Neural progenitor cell (in vitro differentiated cells): ENCODE data around the gene CNTNAP2. TPM values are rescaled to one million over a fixed set of nuclear protein-coding genes. Genes with fewer than 3 reads are reported as not detected.
"Not testable (repeated sequence)": the region's sequence is repeated elsewhere in the genome, so short reads cannot be mapped to it uniquely, and the experiment has no call there.

ENCODE experiments used
- DNase-seq: peaks from one replicate; pipeline ENCODE4 v3.0.0-alpha.2; 2016; ENCODE audit warnings: low spot score
- H2AFZ ChIP-seq: fragments of 200-600 bp; sonication (generic); replicated peaks from 2 replicates; pipeline ENCODE4 v1.6.1; 2016; ENCODE audit warnings: antibody characterized with exemption
- H3F3A ChIP-seq: fragments of 200-600 bp; sonication (generic); 2 replicates; pipeline ENCODE4 v1.6.1; 2016; ENCODE audit warnings: antibody characterized with exemption, low read depth
- H3K27ac ChIP-seq: fragments of 200-600 bp; sonication (generic); 2 replicates; pipeline ENCODE4 v1.5.1; 2016; ENCODE audit warnings: mild to moderate bottlenecking
- H3K27me3 ChIP-seq: fragments of 200-600 bp; sonication (generic); 2 replicates; pipeline ENCODE4 v1.6.1; 2016; ENCODE audit warnings: mild to moderate bottlenecking, moderate library complexity
- H3K36me3 ChIP-seq: fragments of 200-600 bp; sonication (generic); 2 replicates; pipeline ENCODE4 v1.5.1; 2016
- H3K4me1 ChIP-seq: fragments of 200-600 bp; sonication (generic); 2 replicates; pipeline ENCODE4 v1.6.1; 2016; ENCODE audit warnings: mixed run types
- H3K4me2 ChIP-seq: fragments of 200-600 bp; sonication (generic); 2 replicates; pipeline ENCODE4 v1.6.1; 2016
- H3K4me3 ChIP-seq: fragments of 200-600 bp; sonication (generic); 2 replicates; pipeline ENCODE4 v1.5.1; 2016
- H3K79me2 ChIP-seq: fragments of 200-600 bp; sonication (generic); 2 replicates; pipeline ENCODE4 v1.6.1; 2016; ENCODE audit warnings: low read depth
- H3K9ac ChIP-seq: fragments of 200-600 bp; sonication (generic); 2 replicates; pipeline ENCODE4 v1.6.1; 2016
- H3K9me3 ChIP-seq: fragments of 200-600 bp; sonication (generic); 2 replicates; pipeline ENCODE4 v1.5.1; 2016; ENCODE audit warnings: low read depth
- H4K20me1 ChIP-seq: fragments of 200-600 bp; sonication (generic); 2 replicates; pipeline ENCODE4 v1.6.1; 2016; ENCODE audit warnings: low read depth
- H3K27ac Mint-ChIP-seq: 3 replicates; pipeline ENCODE4 v1.8.0; 2021; ENCODE audit warnings: mixed read lengths
- H3K27me3 Mint-ChIP-seq: 2 replicates; pipeline ENCODE4 v1.8.0; 2022; ENCODE audit warnings: low read depth, mild to moderate bottlenecking, inconsistent platforms, moderate library complexity, mixed read lengths; ENCODE audit not compliant: insufficient read depth
- H3K36me3 Mint-ChIP-seq: 3 replicates; pipeline ENCODE4 v1.8.0; 2021; ENCODE audit warnings: mixed read lengths
- H3K4me1 Mint-ChIP-seq: 3 replicates; pipeline ENCODE4 v1.8.0; 2021; ENCODE audit warnings: mixed read lengths
- H3K4me3 Mint-ChIP-seq: 3 replicates; pipeline ENCODE4 v1.8.0; 2021; ENCODE audit warnings: mild to moderate bottlenecking, moderate library complexity, mixed read lengths
- H3K9me3 Mint-ChIP-seq: 3 replicates; pipeline ENCODE4 v1.8.0; 2020; ENCODE audit warnings: mixed read lengths
- EZH2 ChIP-seq: fragments of 200-600 bp; sonication (generic); IDR thresholded peaks from 2 replicates; pipeline ENCODE4 v1.6.1; 2017; ENCODE audit warnings: antibody characterized with exemption, mild to moderate bottlenecking, moderate library complexity
- EZH2phosphoT487 ChIP-seq: fragments of 200-600 bp; sonication (generic); IDR thresholded peaks from 2 replicates; pipeline ENCODE4 v1.6.1; 2017; ENCODE audit warnings: antibody characterized with exemption
- total RNA-seq: library from RNA; depleted of rRNA; stranded (reverse); fragments of >200 nt; gene quantifications from 2 replicates; pipeline ENCODE4 v1.2.3, GENCODE V29; 2015; ENCODE audit warnings: low replicate concordance
- TF ChIP-seq, protein P1 (sequence below): fragments of 200-600 bp; sonication (generic); IDR thresholded peaks from 2 replicates; pipeline ENCODE4 v1.5.1; 2017; ENCODE audit warnings: antibody characterized with exemption, mild to moderate bottlenecking

Gene CNTNAP2
- total RNA-seq, 1 donor from 2014 or later = 126 TPM

DNA sequence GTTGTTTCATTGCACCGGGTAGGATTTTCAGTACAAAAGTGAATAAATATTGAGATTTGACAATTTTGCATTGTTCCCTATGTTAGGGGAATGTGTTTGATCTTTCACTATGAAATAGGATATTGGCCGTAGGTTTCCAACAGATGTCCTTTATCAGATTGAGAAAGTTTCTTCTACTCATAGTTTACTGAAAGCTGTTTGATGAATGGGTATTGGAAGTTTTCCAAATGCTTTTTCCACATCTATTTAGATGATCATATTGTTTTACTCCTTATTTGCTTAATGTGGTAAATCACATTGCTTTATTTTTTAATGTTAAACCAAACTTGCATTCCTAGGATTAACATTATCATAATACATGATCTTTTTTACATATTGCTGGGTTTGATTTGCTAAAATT lies 2296.1 kb downstream of the CNTNAP2 start:
- Histone ChIP-seq H3F3A (peaks cover 4% of the 10 kb centered on the region), H3K27ac (no peak overlapping the region), H3K4me1 (no peaks in the 10 kb centered on the region), H3K27me3 (no peaks in the 10 kb centered on the region), H3K9me3 (no peaks in the 10 kb centered on the region), H3K4me2 (no peak overlapping the region), H3K79me2 (peaks cover 33% of the 10 kb centered on the region), H2AFZ (no peak overlapping the region), H3K9ac (no peak overlapping the region), H3K4me3 (no peak overlapping the region), H3K36me3 (peaks cover 8% of the 10 kb centered on the region), H4K20me1 (peaks cover 7% of the 10 kb centered on the region)
- H3K27ac Mint-ChIP-seq = no peak overlapping the region
- no peaks in the 10 kb centered on the region for H3K27me3 Mint-ChIP-seq
- H3K4me1 Mint-ChIP-seq = peaks cover 2% of the 10 kb centered on the region
- DNase-seq = no peak
- H3K4me3 Mint-ChIP-seq = no peak overlapping the region
- TF ChIP-seq EZH2phosphoT487 (no peak), EZH2 (no peak)
- TF ChIP-seq, protein P1, sequence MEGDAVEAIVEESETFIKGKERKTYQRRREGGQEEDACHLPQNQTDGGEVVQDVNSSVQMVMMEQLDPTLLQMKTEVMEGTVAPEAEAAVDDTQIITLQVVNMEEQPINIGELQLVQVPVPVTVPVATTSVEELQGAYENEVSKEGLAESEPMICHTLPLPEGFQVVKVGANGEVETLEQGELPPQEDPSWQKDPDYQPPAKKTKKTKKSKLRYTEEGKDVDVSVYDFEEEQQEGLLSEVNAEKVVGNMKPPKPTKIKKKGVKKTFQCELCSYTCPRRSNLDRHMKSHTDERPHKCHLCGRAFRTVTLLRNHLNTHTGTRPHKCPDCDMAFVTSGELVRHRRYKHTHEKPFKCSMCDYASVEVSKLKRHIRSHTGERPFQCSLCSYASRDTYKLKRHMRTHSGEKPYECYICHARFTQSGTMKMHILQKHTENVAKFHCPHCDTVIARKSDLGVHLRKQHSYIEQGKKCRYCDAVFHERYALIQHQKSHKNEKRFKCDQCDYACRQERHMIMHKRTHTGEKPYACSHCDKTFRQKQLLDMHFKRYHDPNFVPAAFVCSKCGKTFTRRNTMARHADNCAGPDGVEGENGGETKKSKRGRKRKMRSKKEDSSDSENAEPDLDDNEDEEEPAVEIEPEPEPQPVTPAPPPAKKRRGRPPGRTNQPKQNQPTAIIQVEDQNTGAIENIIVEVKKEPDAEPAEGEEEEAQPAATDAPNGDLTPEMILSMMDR = no peak
- peaks cover 78% of the 10 kb centered on the region for H3K36me3 Mint-ChIP-seq
- H3K9me3 Mint-ChIP-seq = peaks cover 8% of the 10 kb centered on the region

DNA sequence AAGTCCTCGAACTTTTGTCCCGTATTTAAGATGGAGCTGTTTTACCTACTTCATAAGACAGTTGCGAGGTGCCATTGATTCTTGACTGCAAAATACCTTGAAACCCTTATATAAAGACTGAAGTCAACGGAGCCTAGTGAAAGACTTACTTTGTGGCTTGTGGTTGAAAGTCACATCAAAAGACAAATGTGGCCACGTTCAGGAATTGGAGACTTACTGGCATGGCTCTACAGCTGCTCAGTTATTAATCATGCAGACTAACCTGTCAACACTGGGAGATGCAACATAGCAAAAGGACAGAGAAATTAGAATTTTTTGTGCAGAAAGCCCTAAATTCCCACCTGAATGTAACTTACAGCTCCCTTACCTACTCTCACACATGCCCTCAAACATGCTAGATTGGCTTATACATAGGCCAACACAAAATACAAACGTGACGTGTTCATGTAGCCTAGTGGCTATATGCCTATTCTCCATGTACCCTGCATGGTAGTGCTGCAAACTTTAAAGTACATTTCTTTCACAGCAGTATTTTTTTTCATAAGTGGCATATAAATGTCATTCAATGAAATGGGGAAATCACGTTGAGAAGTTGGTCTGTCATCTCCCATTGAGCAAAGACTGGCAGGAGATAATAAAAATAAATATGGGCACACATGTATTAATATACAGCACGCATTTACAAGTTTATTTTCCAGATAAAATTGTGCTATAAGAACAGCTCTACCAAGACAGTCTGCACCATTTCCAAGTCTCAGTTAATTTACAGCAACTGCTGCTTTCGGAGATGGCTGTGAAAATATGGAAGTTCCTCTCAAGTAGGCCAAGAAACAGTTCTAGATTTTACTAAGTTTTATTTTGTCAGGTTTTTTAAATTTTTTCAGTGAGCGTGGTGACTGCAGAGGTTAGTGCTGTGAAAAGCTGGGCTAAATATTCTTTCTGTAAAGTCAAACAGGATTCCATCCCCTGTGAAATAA lies 2303.5 kb downstream of the CNTNAP2 start:
- peaks cover 8% of the 10 kb centered on the region for H3K9me3 Mint-ChIP-seq
- Histone ChIP-seq H2AFZ (no peak overlapping the region), H3K27me3 (no peaks in the 10 kb centered on the region), H3K79me2 (no peaks in the 10 kb centered on the region), H3K27ac (no peak overlapping the region), H3K4me1 (no peaks in the 10 kb centered on the region), H3K36me3 (peaks cover 8% of the 10 kb centered on the region), H3K9ac (no peak overlapping the region), H3K4me2 (no peak overlapping the region), H3F3A (peaks cover 16% of the 10 kb centered on the region), H4K20me1 (peaks cover 6% of the 10 kb centered on the region), H3K9me3 (no peaks in the 10 kb centered on the region), H3K4me3 (no peak overlapping the region)
- peaks cover 67% of the 10 kb centered on the region for H3K36me3 Mint-ChIP-seq
- H3K27me3 Mint-ChIP-seq = peaks cover 3% of the 10 kb centered on the region
- DNase-seq = no peak
- H3K27ac Mint-ChIP-seq = no peak overlapping the region
- no peaks in the 10 kb centered on the region for H3K4me1 Mint-ChIP-seq
- H3K4me3 Mint-ChIP-seq = no peak overlapping the region
- TF ChIP-seq, protein P1 = no peak
- TF ChIP-seq EZH2 (no peak), EZH2phosphoT487 (no peak)

DNA sequence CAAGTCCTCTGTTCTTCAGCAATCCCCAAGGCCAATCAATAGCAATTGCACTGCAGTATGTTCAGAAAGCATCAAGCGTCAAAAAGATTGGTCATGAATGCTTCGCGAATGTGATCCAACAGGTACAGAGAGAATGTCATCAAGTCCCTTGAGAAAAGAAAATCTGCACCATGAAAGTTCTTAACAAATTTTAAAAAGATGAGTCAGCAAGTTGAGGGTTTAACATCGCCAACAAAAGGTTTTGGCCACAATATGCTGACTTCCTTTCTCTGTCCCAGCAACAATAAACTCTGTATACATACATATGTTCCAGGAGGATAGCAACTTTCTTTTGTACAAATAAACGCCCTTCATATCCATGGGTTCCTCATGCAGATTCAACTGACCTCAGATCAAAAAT lies 2305.4 kb downstream of the CNTNAP2 start:
- Histone ChIP-seq H3F3A (peaks cover 16% of the 10 kb centered on the region), H3K4me3 (no peak overlapping the region), H3K9ac (no peak overlapping the region), H2AFZ (no peak overlapping the region), H3K27ac (no peak overlapping the region), H3K9me3 (no peaks in the 10 kb centered on the region), H4K20me1 (no peaks in the 10 kb centered on the region), H3K4me2 (no peak overlapping the region), H3K4me1 (no peaks in the 10 kb centered on the region), H3K79me2 (no peaks in the 10 kb centered on the region), H3K27me3 (no peaks in the 10 kb centered on the region), H3K36me3 (peaks cover 5% of the 10 kb centered on the region)
- Mint-ChIP-seq H3K9me3 (peaks cover 17% of the 10 kb centered on the region), H3K36me3 (peaks cover 53% of the 10 kb centered on the region), H3K27ac (no peak overlapping the region), H3K4me1 (no peaks in the 10 kb centered on the region), H3K4me3 (no peak overlapping the region), H3K27me3 (peaks cover 3% of the 10 kb centered on the region)
- no peak for DNase-seq
- TF ChIP-seq, protein P1 = no peak
- TF ChIP-seq EZH2 (no peak), EZH2phosphoT487 (no peak)

DNA sequence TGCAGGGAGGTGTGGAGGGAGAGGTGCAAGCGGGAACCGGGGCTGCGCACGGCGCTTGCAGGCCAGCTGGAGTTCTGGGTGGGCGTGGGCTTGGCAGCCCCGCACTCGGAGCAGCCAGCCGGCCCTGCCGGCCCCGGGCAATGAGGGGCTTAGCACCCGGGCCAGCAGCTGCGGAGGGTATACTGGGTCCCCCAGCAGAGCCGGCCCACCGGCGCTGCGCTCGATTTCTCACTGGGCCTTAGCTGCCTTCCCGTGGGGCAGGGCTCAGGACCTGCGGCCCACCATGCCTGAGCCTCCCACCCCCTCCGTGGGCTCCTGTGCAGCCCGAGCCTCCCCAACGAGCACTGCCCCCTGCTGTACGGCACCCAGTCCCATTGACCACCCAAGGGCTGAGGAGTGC lies 2309.8 kb downstream of the CNTNAP2 start:
- H4K20me1 ChIP-seq, H2AFZ ChIP-seq, H3K79me2 ChIP-seq, H3K4me3 ChIP-seq, H3K4me3 Mint-ChIP-seq, H3K27ac Mint-ChIP-seq, H3K27me3 Mint-ChIP-seq, H3K4me1 ChIP-seq, H3K9me3 ChIP-seq, H3K9ac ChIP-seq, DNase-seq, H3K27ac ChIP-seq, H3K4me1 Mint-ChIP-seq, H3K36me3 ChIP-seq, H3F3A ChIP-seq, H3K4me2 ChIP-seq, H3K27me3 ChIP-seq: not testable (repeated sequence)
- peaks cover 23% of the 10 kb centered on the region for H3K36me3 Mint-ChIP-seq
- peaks cover 21% of the 10 kb centered on the region for H3K9me3 Mint-ChIP-seq

DNA sequence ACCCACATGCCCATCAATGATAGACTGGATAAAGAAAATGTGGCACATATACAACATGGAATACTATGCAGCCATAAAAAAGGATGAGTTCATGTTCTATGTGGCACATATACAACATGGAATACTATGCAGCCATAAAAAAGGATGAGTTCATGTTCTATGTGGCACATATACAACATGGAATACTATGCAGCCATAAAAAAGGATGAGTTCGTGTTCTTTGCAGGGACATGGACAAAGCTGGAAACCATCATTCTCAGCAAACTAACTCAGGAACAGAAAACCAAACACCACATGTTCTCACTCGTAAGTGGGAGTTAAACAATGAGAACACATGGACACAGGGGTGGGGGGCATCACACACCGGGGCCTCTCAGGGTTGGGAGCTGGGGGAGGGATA lies 2314.1 kb downstream of the CNTNAP2 start:
- not testable (repeated sequence) for H3K27me3 ChIP-seq, H3K27me3 Mint-ChIP-seq, H3K4me3 ChIP-seq, H3F3A ChIP-seq, H3K9me3 ChIP-seq, H3K4me2 ChIP-seq, H3K27ac ChIP-seq, DNase-seq, H3K4me1 ChIP-seq, H3K79me2 ChIP-seq, H3K36me3 ChIP-seq, H3K36me3 Mint-ChIP-seq, H3K4me3 Mint-ChIP-seq, H2AFZ ChIP-seq, H3K27ac Mint-ChIP-seq, H3K9ac ChIP-seq, H4K20me1 ChIP-seq, H3K9me3 Mint-ChIP-seq, H3K4me1 Mint-ChIP-seq
